ENCODE measurements around the gene CISTR. TPM values are rescaled to one million over a fixed set of nuclear protein-coding genes. Genes with fewer than 3 reads are reported as not detected.

CISTR gene
- total and polyA plus RNA-seq, 2 donors (not counting 1 experiment from before 2014, with no cell fraction given), result not detected

GRCh38 chr12:53737093-53737808 is 14.5 kb downstream of the CISTR start:
- ATAC-seq (ENCODE audit: low read depth) (no peak), DNase-seq (peak; percentile 17)
- Histone ChIP-seq H3K9ac (ENCODE audit: low read length) (no peak overlapping the region), H2AFZ (ENCODE audit: insufficient read depth, low read depth, low read length, poor library complexity, severe bottlenecking) (no peak overlapping the region), H3K27ac (ENCODE audit: low read length in 2 of 2) (no peak overlapping the region), H3K36me3 (replicated peaks in 1 of 2; ENCODE audit: control extremely low read depth in 1 of 2, control insufficient read depth in 1 of 2, extremely low read depth in 1 of 2, insufficient read depth in 2 of 2, low read length in 1 of 2) (no peaks in the 10 kb centered on the region), H3K79me2 (ENCODE audit: control insufficient read depth, insufficient read depth, low read length) (no peaks in the 10 kb centered on the region), H3K4me1 (ENCODE audit: control insufficient read depth in 2 of 2, insufficient read depth in 2 of 2, low read length in 2 of 2) (peaks cover 21 to 26% of the 10 kb centered on the region in 2 donors), H3K9me3 (ENCODE audit: control extremely low read depth in 1 of 3, control insufficient read depth in 2 of 3, insufficient read depth in 1 of 3, low read length in 2 of 3) (peaks cover 0 to 6% (median 1%) of the 10 kb centered on the region in 3 donors), H3K27me3 (replicated peaks in 1 of 4; ENCODE audit: control extremely low read depth in 1 of 4, control insufficient read depth in 3 of 4, insufficient read depth in 4 of 4, low read length in 3 of 4) (peaks cover 0 to 76% (median 50%) of the 10 kb centered on the region in 4 experiments), H4K20me1 (ENCODE audit: control insufficient read depth, insufficient read depth, low read length, poor library complexity, severe bottlenecking) (no peaks in the 10 kb centered on the region), H3K4me2 (replicated peaks; ENCODE audit: low read depth, low read length, poor library complexity, severe bottlenecking) (no peak overlapping the region), H3K4me3 (ENCODE audit: control extremely low read depth in 1 of 5, extremely low read depth in 1 of 5, insufficient read depth in 1 of 5, low read depth in 2 of 5, low read length in 4 of 5) (no peak overlapping the region)
- no peak overlapping the region for H3K4me3 Mint-ChIP-seq
- no peak overlapping the region for H3K27ac Mint-ChIP-seq
- peaks cover 61% of the 10 kb centered on the region for H3K27me3 Mint-ChIP-seq
- POLR2A ChIA-PET, result no interaction called here
- CTCF ChIA-PET, result interaction anchor here (1.4 to 17.5 kb wide), 4 partner anchors 8 to 37 kb away, joined by 3 to 254 read pairs (median 100); partner anchors contain the start of genes CALCOCO1 and CISTR
- H3K9me3 Mint-ChIP-seq (ENCODE audit: insufficient read depth), result no peaks in the 10 kb centered on the region
- peaks cover 21% of the 10 kb centered on the region for H3K4me1 Mint-ChIP-seq
- TF ChIP-seq EZH2 (IDR thresholded peaks at IDR 0.05; ENCODE audit: borderline replicate concordance, insufficient read depth, low read depth, low read length, poor library complexity, severe bottlenecking) (no peak), CTCF (IDR thresholded peaks at IDR 0.05) (no peak)
- 81% methylated on average over 9 of the region's 14 CpGs for whole genome bisulfite sequencing (ENCODE audit: insufficient coverage)
- intact Hi-C loops (cut with micrococcal nuclease), result no loop called here

- Mint-ChIP-seq H3K27ac (no peak overlapping the region), H3K4me3 (no peak overlapping the region), H3K27me3 (peaks cover 62% of the 10 kb centered on the region), H3K9me3 (ENCODE audit: insufficient read depth) (no peaks in the 10 kb centered on the region), H3K4me1 (peaks cover 21% of the 10 kb centered on the region)
- no peaks in the 10 kb centered on the region for H4K20me1 ChIP-seq (ENCODE audit: control insufficient read depth, insufficient read depth, low read length, poor library complexity, severe bottlenecking)
- TF ChIP-seq EZH2 (IDR thresholded peaks at IDR 0.05; ENCODE audit: borderline replicate concordance, insufficient read depth, low read depth, low read length, poor library complexity, severe bottlenecking), result no peak
- no peak for TF ChIP-seq CTCF (IDR thresholded peaks at IDR 0.05)
- no peaks in the 10 kb centered on the region for H3K79me2 ChIP-seq (ENCODE audit: control insufficient read depth, insufficient read depth, low read length)
- H3K9ac ChIP-seq (ENCODE audit: low read length), result no peak overlapping the region
- no peak overlapping the region for H2AFZ ChIP-seq (ENCODE audit: insufficient read depth, low read depth, low read length, poor library complexity, severe bottlenecking)
- intact Hi-C loops (cut with micrococcal nuclease), result no loop called here
- ATAC-seq (ENCODE audit: low read depth), result no peak
- peaks cover 21 to 26% of the 10 kb centered on the region in 2 donors for H3K4me1 ChIP-seq (ENCODE audit: control insufficient read depth in 2 of 2, insufficient read depth in 2 of 2, low read length in 2 of 2)
- H3K27me3 ChIP-seq (replicated peaks in 1 of 4; ENCODE audit: control extremely low read depth in 1 of 4, control insufficient read depth in 3 of 4, insufficient read depth in 4 of 4, low read length in 3 of 4), result peaks cover 0 to 72% (median 49%) of the 10 kb centered on the region in 4 experiments
- H3K9me3 ChIP-seq (ENCODE audit: control extremely low read depth in 1 of 3, control insufficient read depth in 2 of 3, insufficient read depth in 1 of 3, low read length in 2 of 3), result peaks cover 0 to 6% (median 1%) of the 10 kb centered on the region in 3 donors
- H3K4me3 ChIP-seq (ENCODE audit: control extremely low read depth in 1 of 5, extremely low read depth in 1 of 5, insufficient read depth in 1 of 5, low read depth in 2 of 5, low read length in 4 of 5), result no peak overlapping the region
- WGBS (ENCODE audit: insufficient coverage), result 74% methylated on average over 5 of the region's 6 CpGs
- CTCF ChIA-PET, result interaction anchor here (1.4 to 17.5 kb wide), 3 partner anchors 8 to 36 kb away, joined by 3 to 254 read pairs (median 8); partner anchors contain the start of gene CALCOCO1
- POLR2A ChIA-PET, result no interaction called here
- H3K4me2 ChIP-seq (replicated peaks; ENCODE audit: low read depth, low read length, poor library complexity, severe bottlenecking), result no peak overlapping the region
- DNase-seq, result peak; percentile 18
- H3K27ac ChIP-seq (ENCODE audit: low read length in 2 of 2), result no peak overlapping the region
- no peaks in the 10 kb centered on the region for H3K36me3 ChIP-seq (replicated peaks in 1 of 2; ENCODE audit: control extremely low read depth in 1 of 2, control insufficient read depth in 1 of 2, extremely low read depth in 1 of 2, insufficient read depth in 2 of 2, low read length in 1 of 2)
These were observed 15.2 kb downstream of the CISTR start for GRCh38 chr12:53736592-53736991.

Measured in B cell (primary cell).